HFF-Myc (cell line): ENCODE results near the gene SEPHS1.

Source experiments
- DNase-seq: peaks from one replicate; pipeline ENCODE4 v3.0.0-alpha.2; 2011; ENCODE audit warnings: low read depth; ENCODE audit errors: extremely low read depth
- H3K4me3 ChIP-seq: replicated peaks from 2 replicates; pipeline ENCODE4 v1.5.1; 2011; ENCODE audit warnings: low read depth, mild to moderate bottlenecking, control low read depth, low read length
- CTCF ChIP-seq: IDR thresholded peaks from 2 replicates; pipeline ENCODE4 v1.5.1; 2012; ENCODE audit warnings: mild to moderate bottlenecking, low read depth, low read length, control low read depth; ENCODE audit errors: missing control alignments

SEPHS1 gene

GRCh38 chr10:13271552-13272163 lies 76.4 kb downstream of the SEPHS1 start:
- H3K4me3 ChIP-seq, result no peak overlapping the region
- TF ChIP-seq CTCF, result peak; percentile 59
- DNase-seq, result no peak

- no peak overlapping the region for H3K4me3 ChIP-seq
- DNase-seq, result no peak
- TF ChIP-seq CTCF, result no peak
Observed at GRCh38 chr10:13270877-13271551, 77.1 kb downstream of the SEPHS1 start.

- no peak for DNase-seq
- TF ChIP-seq CTCF, result no peak
- H3K4me3 ChIP-seq, result no peak overlapping the region
Observed at GRCh38 chr10:13268841-13269240, 79.3 kb downstream of the SEPHS1 start.

- DNase-seq, result no peak
- no peak for TF ChIP-seq CTCF
- H3K4me3 ChIP-seq, result no peak overlapping the region
Observed at GRCh38 chr10:13268310-13268709, 79.8 kb downstream of the SEPHS1 start.
